PC-3 (cell line): ENCODE results near the gene SLC2A9. TPM values are rescaled to one million over a fixed set of nuclear protein-coding genes. Genes with fewer than 3 reads are reported as not detected.

Experiments
- ATAC-seq: fragments of 200-7000 bp; cut with Tn5 transposase; 2 replicates; pipeline ENCODE4 v1.9.1; 2020; ENCODE audit warnings: mild to moderate bottlenecking, moderate library complexity
- BruUV-seq: library from RNA; stranded (reverse); fragments of 400-500 nt; replicated peaks from 2 replicates; lab custom pipeline; 2021; lab: Mats Ljungman, UMichigan
- CTCF ChIA-PET: fragments of 300-600 bp; sonication (Branson Sonifier 250); formaldehyde crosslinking; loops from one replicate; lab custom pipeline; 2022; ENCODE audit warnings: antibody characterized with exemption; lab: Charles Lee
- POLR2A ChIA-PET: fragments of 300-600 bp; sonication (Branson Sonifier 250); formaldehyde crosslinking; loops from one replicate; lab custom pipeline; 2022; ENCODE audit warnings: antibody characterized with exemption; ENCODE audit not compliant: unreplicated experiment; lab: Charles Lee
- DNase-seq: peaks from one replicate; pipeline ENCODE4 v3.0.0-alpha.2; 2015
- H2AFZ ChIP-seq: fragments of 300-600 bp; sonication (generic); 2 replicates; pipeline ENCODE4 v1.6.0; 2016; ENCODE audit warnings: antibody characterized with exemption, low read length
- H3F3A ChIP-seq: fragments of 300-600 bp; sonication (generic); one replicate; pipeline ENCODE4 v1.6.0; 2017; ENCODE audit warnings: antibody characterized with exemption, low read length, control low read depth, mild to moderate bottlenecking; ENCODE audit not compliant: unreplicated experiment
- H3K27ac ChIP-seq: fragments of 300-600 bp; sonication (generic); 2 replicates; pipeline ENCODE4 v1.5.1; 2016; ENCODE audit warnings: mild to moderate bottlenecking, low read length
- H3K27me3 ChIP-seq: fragments of 300-600 bp; sonication (generic); 2 replicates; pipeline ENCODE4 v1.6.1; 2016; ENCODE audit warnings: low read length, mixed read lengths
- H3K36me3 ChIP-seq: fragments of 300-600 bp; sonication (generic); 2 replicates; pipeline ENCODE4 v1.6.1; 2016; ENCODE audit warnings: low read depth, mixed run types, low read length, mixed read lengths
- H3K4me1 ChIP-seq: fragments of 300-600 bp; sonication (generic); 2 replicates; pipeline ENCODE4 v1.5.1; 2016; ENCODE audit warnings: low read length; ENCODE audit not compliant: insufficient read depth
- H3K4me2 ChIP-seq: fragments of 300-600 bp; sonication (generic); 2 replicates; pipeline ENCODE4 v1.6.0; 2016; ENCODE audit warnings: low read length
- H3K4me3 ChIP-seq: fragments of 300-600 bp; sonication (generic); 2 replicates; pipeline ENCODE4 v1.5.1; 2016; ENCODE audit warnings: mild to moderate bottlenecking, low read length, mixed read lengths
- H3K79me2 ChIP-seq: fragments of 300-600 bp; sonication (generic); 2 replicates; pipeline ENCODE4 v1.6.1; 2017; ENCODE audit warnings: low read length, mixed read lengths
- H3K9ac ChIP-seq: fragments of 300-600 bp; sonication (generic); 2 replicates; pipeline ENCODE4 v1.6.0; 2016; ENCODE audit warnings: mild to moderate bottlenecking, low read length
- H3K9me2 ChIP-seq: fragments of 300-600 bp; sonication (generic); replicated peaks from 2 replicates; pipeline ENCODE4 v1.6.1; 2016; ENCODE audit warnings: mixed run types, low read length, mixed read lengths
- H3K9me3 ChIP-seq: fragments of 300-600 bp; sonication (generic); 2 replicates; pipeline ENCODE4 v1.6.1; 2016; ENCODE audit warnings: low read length, mixed read lengths
- H4K20me1 ChIP-seq: fragments of 300-600 bp; sonication (generic); 2 replicates; pipeline ENCODE4 v1.6.1; 2016; ENCODE audit warnings: low read length, mixed read lengths
- EZH2 ChIP-seq: fragments of 300-600 bp; sonication (generic); IDR thresholded peaks from one replicate; pipeline ENCODE4 v1.6.1; 2017; ENCODE audit warnings: antibody characterized with exemption, mild to moderate bottlenecking, low read length; ENCODE audit not compliant: unreplicated experiment
- EZH2phosphoT487 ChIP-seq: fragments of 300-600 bp; sonication (generic); IDR thresholded peaks from 2 replicates; pipeline ENCODE4 v1.6.1; 2018; ENCODE audit warnings: mild to moderate bottlenecking, antibody characterized with exemption, low read length, borderline replicate concordance
- intact Hi-C: fragments of 100-400 bp; cut with micrococcal nuclease; formaldehyde crosslinking; loops from 2 replicates; pipeline ENCODE4 v1.9.0; 2023
- total RNA-seq: library from RNA; depleted of rRNA; stranded (reverse); fragments of >200 nt; gene quantifications from 2 replicates; pipeline ENCODE4 v1.2.3, GENCODE V29; 2014
- TF ChIP-seq, protein P1 (sequence below): fragments of 300-600 bp; sonication (generic); conservative IDR thresholded peaks from 2 replicates; pipeline ENCODE4 v1.5.1; 2017; ENCODE audit warnings: antibody characterized with exemption, low read depth, mild to moderate bottlenecking, low read length

SLC2A9 gene
- total RNA-seq, 1 experiment from 2014 or later = 0.11 TPM

DNA sequence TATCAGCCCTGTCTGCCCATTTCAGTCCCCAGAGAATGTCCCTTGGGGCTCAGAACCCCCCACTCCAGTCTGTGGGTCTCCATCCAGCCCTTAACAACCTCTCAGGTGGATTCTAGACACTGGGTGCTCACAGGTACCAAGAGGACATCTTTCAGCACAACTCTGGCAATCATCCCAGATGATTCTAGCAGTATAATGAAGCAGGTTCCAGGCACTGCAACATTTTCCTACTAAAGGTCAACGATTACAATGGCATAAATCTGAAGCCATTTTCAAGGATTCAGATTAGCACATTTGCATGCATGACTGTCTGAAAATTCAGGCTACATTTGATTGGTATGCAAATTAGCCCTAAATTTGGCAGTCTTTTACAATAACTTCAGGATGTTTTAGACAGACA, 10.0 kb downstream of the SLC2A9 start:
- TF ChIP-seq EZH2phosphoT487 (no peak), EZH2 (no peak)
- TF ChIP-seq, protein P1, sequence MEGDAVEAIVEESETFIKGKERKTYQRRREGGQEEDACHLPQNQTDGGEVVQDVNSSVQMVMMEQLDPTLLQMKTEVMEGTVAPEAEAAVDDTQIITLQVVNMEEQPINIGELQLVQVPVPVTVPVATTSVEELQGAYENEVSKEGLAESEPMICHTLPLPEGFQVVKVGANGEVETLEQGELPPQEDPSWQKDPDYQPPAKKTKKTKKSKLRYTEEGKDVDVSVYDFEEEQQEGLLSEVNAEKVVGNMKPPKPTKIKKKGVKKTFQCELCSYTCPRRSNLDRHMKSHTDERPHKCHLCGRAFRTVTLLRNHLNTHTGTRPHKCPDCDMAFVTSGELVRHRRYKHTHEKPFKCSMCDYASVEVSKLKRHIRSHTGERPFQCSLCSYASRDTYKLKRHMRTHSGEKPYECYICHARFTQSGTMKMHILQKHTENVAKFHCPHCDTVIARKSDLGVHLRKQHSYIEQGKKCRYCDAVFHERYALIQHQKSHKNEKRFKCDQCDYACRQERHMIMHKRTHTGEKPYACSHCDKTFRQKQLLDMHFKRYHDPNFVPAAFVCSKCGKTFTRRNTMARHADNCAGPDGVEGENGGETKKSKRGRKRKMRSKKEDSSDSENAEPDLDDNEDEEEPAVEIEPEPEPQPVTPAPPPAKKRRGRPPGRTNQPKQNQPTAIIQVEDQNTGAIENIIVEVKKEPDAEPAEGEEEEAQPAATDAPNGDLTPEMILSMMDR = no peak
- H2AFZ ChIP-seq = no peak overlapping the region
- no peak overlapping the region for H3K27ac ChIP-seq
- H3K4me1 ChIP-seq = peaks cover 31% of the 10 kb centered on the region
- ChIA-PET CTCF (no interaction called here), POLR2A (no interaction called here)
- H3K9me2 ChIP-seq = no peaks in the 10 kb centered on the region
- intact Hi-C loops = loop anchor here (10.0 kb wide), 1 partner anchor 306 kb away; no protein-coding TSS in a partner anchor
- DNase-seq (no peak), ATAC-seq (no peak)
- no peak overlapping the region for H3K4me3 ChIP-seq
- no peak overlapping the region for H3K4me2 ChIP-seq
- no peaks in the 10 kb centered on the region for H3K36me3 ChIP-seq
- H4K20me1 ChIP-seq = no peaks in the 10 kb centered on the region
- no TSS peak for BruUV-seq
- H3F3A ChIP-seq = peaks cover 5% of the 10 kb centered on the region
- no peak overlapping the region for H3K9ac ChIP-seq
- no peaks in the 10 kb centered on the region for H3K9me3 ChIP-seq
- no peaks in the 10 kb centered on the region for H3K79me2 ChIP-seq
- no peaks in the 10 kb centered on the region for H3K27me3 ChIP-seq

DNA sequence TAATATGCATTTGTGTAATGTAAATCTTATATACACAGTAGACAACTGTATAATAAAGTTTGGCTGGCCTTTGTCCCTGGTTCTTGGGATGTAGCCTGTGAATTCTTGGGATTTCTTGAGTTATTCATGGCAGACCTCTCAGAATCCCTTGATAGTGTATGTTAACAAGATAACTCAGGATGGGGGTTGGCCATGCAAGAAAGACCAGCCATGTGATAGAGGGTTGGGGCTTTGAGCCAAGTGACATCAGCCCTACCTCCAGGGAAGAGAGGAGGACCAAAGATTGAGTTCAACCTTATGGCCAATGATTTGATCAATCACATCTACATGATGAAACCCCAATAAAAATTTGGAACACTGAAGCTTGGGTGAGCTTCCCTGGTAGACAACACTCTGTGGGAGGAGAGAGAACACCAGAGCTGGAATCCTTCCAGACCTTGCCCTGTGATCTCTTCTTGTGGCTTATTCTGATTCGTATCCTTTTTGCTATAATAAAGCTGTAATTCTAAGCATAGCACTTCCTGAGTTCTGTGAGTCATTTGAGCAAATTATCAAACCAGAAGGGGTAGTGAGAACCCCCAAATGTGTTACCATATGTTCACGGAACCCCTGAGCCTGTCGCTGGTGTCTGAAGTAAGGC, 11.3 kb downstream of the SLC2A9 start:
- TF ChIP-seq, protein P1 = no peak
- TF ChIP-seq EZH2 (no peak), EZH2phosphoT487 (no peak)
- intact Hi-C loops = loop anchor here (5.0 to 10.0 kb wide), 2 partner anchors 68 to 305 kb away; no protein-coding TSS in a partner anchor

DNA sequence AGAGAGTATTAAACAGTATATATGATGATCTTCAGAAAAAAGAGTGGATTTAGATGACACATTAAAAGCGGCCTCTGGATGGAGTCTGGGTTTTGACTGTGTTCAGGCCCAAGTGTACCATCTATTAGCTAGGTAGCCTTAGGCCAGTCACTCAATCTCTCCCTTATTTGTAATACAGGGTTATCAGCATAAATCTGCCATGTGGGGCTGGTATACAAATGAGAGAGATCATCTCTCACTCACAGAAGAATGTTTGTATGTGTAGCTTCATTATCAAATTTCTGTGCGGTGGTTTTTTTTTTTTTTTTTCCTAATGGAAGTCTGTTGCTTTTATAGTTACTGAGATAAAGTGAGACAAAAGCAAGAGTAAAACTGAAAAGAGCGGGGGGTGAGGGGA, 12.7 kb downstream of the SLC2A9 start:
- ATAC-seq (no peak), DNase-seq (peak; percentile 9)
- Histone ChIP-seq H4K20me1 (no peaks in the 10 kb centered on the region), H3K4me2 (peak overlapping the region; percentile 72; the same call in 1 of the 2 replicates), H3K79me2 (no peaks in the 10 kb centered on the region), H3F3A (peaks cover 10% of the 10 kb centered on the region), H2AFZ (no peak overlapping the region), H3K4me1 (peaks cover 43% of the 10 kb centered on the region), H3K9ac (peak overlapping the region; percentile 32), H3K36me3 (no peaks in the 10 kb centered on the region), H3K27ac (peak overlapping the region; percentile 100), H3K4me3 (no peak overlapping the region), H3K27me3 (no peaks in the 10 kb centered on the region), H3K9me3 (no peaks in the 10 kb centered on the region), H3K9me2 (no peaks in the 10 kb centered on the region)
- ChIA-PET POLR2A (no interaction called here), CTCF (no interaction called here)
- intact Hi-C loops = loop anchor here (5.0 kb wide), 1 partner anchor 66 kb away; no protein-coding TSS in a partner anchor
- no peak for TF ChIP-seq EZH2
- TF ChIP-seq EZH2phosphoT487 = no peak
- TF ChIP-seq, protein P1 = no peak
- no TSS peak for BruUV-seq

More for the DNA sequence above, 11.3 kb downstream of the SLC2A9 start:
- no peaks in the 10 kb centered on the region for H3K9me3 ChIP-seq
- no TSS peak for BruUV-seq
- H3K4me3 ChIP-seq = no peak overlapping the region
- H3K27ac ChIP-seq = no peak overlapping the region
- DNase-seq = no peak
- no peak overlapping the region for H3K4me2 ChIP-seq
- no peak overlapping the region for H2AFZ ChIP-seq
- no peaks in the 10 kb centered on the region for H3K9me2 ChIP-seq
- H4K20me1 ChIP-seq = no peaks in the 10 kb centered on the region
- H3K36me3 ChIP-seq = no peaks in the 10 kb centered on the region
- peaks cover 10% of the 10 kb centered on the region for H3F3A ChIP-seq
- POLR2A ChIA-PET = no interaction called here
- ATAC-seq = no peak
- peaks cover 42% of the 10 kb centered on the region for H3K4me1 ChIP-seq
- H3K9ac ChIP-seq = no peak overlapping the region
- no peaks in the 10 kb centered on the region for H3K27me3 ChIP-seq
- CTCF ChIA-PET = no interaction called here
- H3K79me2 ChIP-seq = no peaks in the 10 kb centered on the region
